ENCODE measurements around the gene ADAD2.

Gene ADAD2

DNA sequence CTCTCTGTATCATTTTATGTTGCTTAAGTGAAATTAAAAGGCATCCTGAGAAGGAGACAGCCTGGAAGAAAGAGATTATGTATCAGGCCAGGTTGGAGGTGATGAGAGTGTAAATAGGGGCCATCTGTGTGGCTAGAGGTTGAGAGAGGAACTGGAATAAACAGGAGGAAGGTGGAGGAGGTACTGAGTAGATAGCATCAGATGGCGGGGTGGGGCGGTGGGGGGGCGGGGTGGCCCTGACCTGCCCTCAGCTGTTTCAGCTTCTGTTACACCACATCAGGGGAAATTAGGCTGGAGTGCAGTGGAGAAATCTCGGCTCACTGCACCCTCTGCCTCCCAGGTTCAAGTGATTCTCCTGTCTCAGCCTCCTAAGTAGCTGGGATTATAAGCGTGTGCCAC, 55.7 kb downstream of the ADAD2 start:
- H3K4me3 Mint-ChIP-seq: no peak overlapping the region
- H3K27ac Mint-ChIP-seq: no peak overlapping the region
- no peaks in the 10 kb centered on the region for H3K36me3 Mint-ChIP-seq (ENCODE audit: low read depth)
- H3K9me3 Mint-ChIP-seq: no peaks in the 10 kb centered on the region
- H3K27me3 Mint-ChIP-seq (ENCODE audit: low read depth): peaks cover 5% of the 10 kb centered on the region
- H3K4me1 Mint-ChIP-seq (ENCODE audit: low read depth): no peaks in the 10 kb centered on the region
- DNase-seq (ENCODE audit: low spot score): no peak

All from T-helper 2 cell treated with Interferon-gamma antibody and Interleukin-4, amounts not matched to agents 5 μg/mL and 100 μg/mL, for 36 hours (primary cell).